ENCODE results near the gene HIVEP3. TPM values are rescaled to one million over a fixed set of nuclear protein-coding genes. Genes with fewer than 3 reads are reported as not detected.

Gene HIVEP3
- total RNA-seq, 1 donor from 2014 or later = 0.37 TPM

DNA sequence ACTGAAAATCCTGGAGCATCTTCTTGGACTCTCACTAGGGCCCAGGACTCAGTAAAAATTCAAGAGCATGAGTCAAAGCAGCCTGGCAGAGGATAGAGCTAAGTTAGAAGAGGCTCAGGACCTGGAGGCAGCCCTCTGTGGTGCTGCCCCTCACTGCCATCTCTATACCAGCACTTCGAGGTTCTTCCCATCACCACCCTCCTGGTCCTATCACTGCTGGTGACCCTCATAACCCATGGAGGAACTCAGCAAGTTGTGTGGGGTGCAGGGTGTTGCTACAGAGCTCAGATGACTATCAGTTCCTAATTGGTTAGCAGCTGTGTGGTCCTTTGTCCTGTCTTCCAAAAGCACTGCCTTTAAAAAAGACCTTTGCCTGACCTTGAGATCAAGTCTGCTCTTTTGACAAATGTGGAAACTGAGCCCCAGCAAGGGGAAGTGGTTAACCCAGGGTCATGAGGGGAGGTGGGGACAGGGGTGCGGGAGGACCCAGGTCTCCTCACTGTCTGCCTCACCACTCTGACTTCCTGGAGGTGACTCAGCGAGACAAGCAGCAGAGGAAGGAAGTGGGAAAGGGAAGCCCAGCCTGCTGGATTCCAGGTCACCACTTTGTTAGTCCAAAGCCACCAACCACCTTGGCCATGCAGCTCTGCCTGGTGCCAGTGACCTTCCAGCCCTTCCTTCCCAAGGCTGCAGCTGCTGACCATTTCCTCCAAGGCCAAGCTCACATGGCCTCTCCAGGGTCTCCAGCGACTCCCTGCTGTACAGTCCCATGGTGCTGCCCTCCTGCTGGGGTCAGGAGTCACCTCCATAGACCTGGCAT is 234.8 kb downstream of the HIVEP3 start:
- H3K9me3 Mint-ChIP-seq = no peaks in the 10 kb centered on the region

DNA sequence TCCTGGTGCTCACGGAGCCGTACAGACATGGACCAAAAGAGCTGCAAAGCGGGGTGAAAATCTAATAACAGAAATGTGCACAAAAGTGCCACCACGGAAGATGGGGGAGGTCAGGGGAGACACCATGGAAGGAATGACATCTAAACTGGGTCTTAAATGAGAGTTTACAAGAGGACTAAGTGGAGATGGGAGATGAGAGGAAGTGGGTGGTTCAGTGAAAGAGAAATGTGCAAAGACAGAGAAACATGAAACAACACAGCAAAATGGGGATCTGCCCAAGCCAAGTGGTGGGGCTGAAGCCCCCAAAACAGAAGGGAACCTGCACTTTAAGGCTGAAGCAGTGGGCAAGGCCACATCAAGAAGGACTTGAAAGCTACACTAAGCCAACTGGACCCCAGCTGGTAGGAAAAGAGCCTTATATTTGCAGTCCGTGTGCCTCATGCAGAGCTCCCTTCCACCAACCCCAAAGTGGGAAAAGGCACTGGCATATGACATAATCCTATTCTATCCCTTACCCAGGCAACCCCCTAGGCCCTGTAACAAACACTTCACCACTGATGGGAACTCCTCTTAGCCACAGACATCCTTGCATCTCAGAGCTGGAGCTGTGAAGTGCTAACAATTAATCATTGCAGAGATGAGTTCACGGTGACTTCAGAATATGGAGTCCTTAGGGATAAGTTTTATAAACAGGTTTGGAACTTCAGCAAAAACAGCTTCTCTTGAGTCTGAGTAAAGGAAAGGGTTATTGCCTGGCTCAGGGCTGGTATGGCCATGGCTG is 235.7 kb downstream of the HIVEP3 start:
- Histone ChIP-seq H3K4me2 (no peak overlapping the region), H3K36me3 (no peaks in the 10 kb centered on the region), H3K9ac (no peak overlapping the region), H3K27ac (no peak overlapping the region), H4K20me1 (ENCODE audit: low read depth) (no peaks in the 10 kb centered on the region), H3K79me2 (ENCODE audit: low read depth) (no peaks in the 10 kb centered on the region), H3F3A (ENCODE audit: low read depth) (no peaks in the 10 kb centered on the region), H3K4me3 (no peak overlapping the region), H3K27me3 (no peaks in the 10 kb centered on the region), H3K9me3 (ENCODE audit: low read depth) (no peaks in the 10 kb centered on the region), H3K4me1 (no peaks in the 10 kb centered on the region), H2AFZ (replicated peaks) (no peak overlapping the region)
- H3K36me3 Mint-ChIP-seq = no peaks in the 10 kb centered on the region
- peaks cover 4% of the 10 kb centered on the region for H3K4me1 Mint-ChIP-seq
- DNase-seq (ENCODE audit: low spot score) = no peak
- no peak overlapping the region for H3K27ac Mint-ChIP-seq
- TF ChIP-seq, protein P1, sequence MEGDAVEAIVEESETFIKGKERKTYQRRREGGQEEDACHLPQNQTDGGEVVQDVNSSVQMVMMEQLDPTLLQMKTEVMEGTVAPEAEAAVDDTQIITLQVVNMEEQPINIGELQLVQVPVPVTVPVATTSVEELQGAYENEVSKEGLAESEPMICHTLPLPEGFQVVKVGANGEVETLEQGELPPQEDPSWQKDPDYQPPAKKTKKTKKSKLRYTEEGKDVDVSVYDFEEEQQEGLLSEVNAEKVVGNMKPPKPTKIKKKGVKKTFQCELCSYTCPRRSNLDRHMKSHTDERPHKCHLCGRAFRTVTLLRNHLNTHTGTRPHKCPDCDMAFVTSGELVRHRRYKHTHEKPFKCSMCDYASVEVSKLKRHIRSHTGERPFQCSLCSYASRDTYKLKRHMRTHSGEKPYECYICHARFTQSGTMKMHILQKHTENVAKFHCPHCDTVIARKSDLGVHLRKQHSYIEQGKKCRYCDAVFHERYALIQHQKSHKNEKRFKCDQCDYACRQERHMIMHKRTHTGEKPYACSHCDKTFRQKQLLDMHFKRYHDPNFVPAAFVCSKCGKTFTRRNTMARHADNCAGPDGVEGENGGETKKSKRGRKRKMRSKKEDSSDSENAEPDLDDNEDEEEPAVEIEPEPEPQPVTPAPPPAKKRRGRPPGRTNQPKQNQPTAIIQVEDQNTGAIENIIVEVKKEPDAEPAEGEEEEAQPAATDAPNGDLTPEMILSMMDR (IDR thresholded peaks at IDR 0.05) = no peak
- TF ChIP-seq EZH2phosphoT487 (IDR thresholded peaks at IDR 0.05) (no peak), EZH2 (IDR thresholded peaks at IDR 0.05) (no peak)
- H3K27me3 Mint-ChIP-seq (ENCODE audit: insufficient read depth, low read depth) = peaks cover 6% of the 10 kb centered on the region
- no peak overlapping the region for H3K4me3 Mint-ChIP-seq
- H3K9me3 Mint-ChIP-seq = no peaks in the 10 kb centered on the region

More for the DNA sequence above, 234.8 kb downstream of the HIVEP3 start:
- Histone ChIP-seq H3K27ac (no peak overlapping the region), H3K9me3 (ENCODE audit: low read depth) (no peaks in the 10 kb centered on the region), H3K36me3 (no peaks in the 10 kb centered on the region), H3K4me3 (no peak overlapping the region), H3K4me2 (no peak overlapping the region), H4K20me1 (ENCODE audit: low read depth) (no peaks in the 10 kb centered on the region), H3K27me3 (no peaks in the 10 kb centered on the region), H3K4me1 (no peaks in the 10 kb centered on the region), H3K9ac (no peak overlapping the region), H3F3A (ENCODE audit: low read depth) (no peaks in the 10 kb centered on the region), H2AFZ (replicated peaks) (no peak overlapping the region), H3K79me2 (ENCODE audit: low read depth) (no peaks in the 10 kb centered on the region)
- Mint-ChIP-seq H3K27me3 (ENCODE audit: insufficient read depth, low read depth) (peaks cover 3% of the 10 kb centered on the region), H3K27ac (no peak overlapping the region), H3K36me3 (no peaks in the 10 kb centered on the region), H3K4me1 (peaks cover 1% of the 10 kb centered on the region), H3K4me3 (no peak overlapping the region)
- no peak for TF ChIP-seq EZH2phosphoT487 (IDR thresholded peaks at IDR 0.05)
- TF ChIP-seq, protein P1 (IDR thresholded peaks at IDR 0.05) = no peak
- TF ChIP-seq EZH2 (IDR thresholded peaks at IDR 0.05) = no peak
- DNase-seq (ENCODE audit: low spot score) = no peak

DNA sequence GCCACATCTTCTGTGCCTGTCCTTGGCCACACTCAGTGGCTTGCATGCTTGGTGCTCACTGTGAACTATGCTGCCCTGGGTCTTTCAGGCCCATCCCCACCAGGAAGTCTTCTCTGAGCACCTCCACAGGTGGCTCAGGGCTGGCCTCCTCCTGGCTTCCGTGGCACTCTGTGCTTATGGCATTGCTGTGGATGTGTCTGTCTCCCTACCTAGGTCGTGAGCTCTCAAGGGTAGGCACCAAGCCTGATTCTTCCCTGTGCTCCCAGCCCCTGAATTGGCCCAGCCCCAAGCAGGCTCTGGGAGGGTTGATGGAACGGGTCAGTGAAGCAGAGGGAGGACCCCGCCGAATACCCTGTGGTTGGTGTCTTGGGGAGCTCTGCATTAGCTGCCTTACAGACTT is 236.6 kb downstream of the HIVEP3 start:
- H3K27ac ChIP-seq = no peak overlapping the region
- no peaks in the 10 kb centered on the region for H3K9me3 ChIP-seq (ENCODE audit: low read depth)
- H3K4me3 ChIP-seq = no peak overlapping the region
- H3K79me2 ChIP-seq (ENCODE audit: low read depth) = no peaks in the 10 kb centered on the region
- H3K36me3 ChIP-seq = no peaks in the 10 kb centered on the region
- no peak overlapping the region for H2AFZ ChIP-seq (replicated peaks)
- H3F3A ChIP-seq (ENCODE audit: low read depth) = no peaks in the 10 kb centered on the region
- Mint-ChIP-seq H3K4me1 (peaks cover 4% of the 10 kb centered on the region), H3K4me3 (no peak overlapping the region), H3K9me3 (no peaks in the 10 kb centered on the region), H3K36me3 (no peaks in the 10 kb centered on the region), H3K27ac (no peak overlapping the region), H3K27me3 (ENCODE audit: insufficient read depth, low read depth) (peaks cover 6% of the 10 kb centered on the region)
- no peaks in the 10 kb centered on the region for H3K27me3 ChIP-seq
- H3K4me1 ChIP-seq = no peaks in the 10 kb centered on the region
- TF ChIP-seq EZH2 (IDR thresholded peaks at IDR 0.05) (no peak), EZH2phosphoT487 (IDR thresholded peaks at IDR 0.05) (no peak)
- TF ChIP-seq, protein P1 (IDR thresholded peaks at IDR 0.05) = no peak
- H3K4me2 ChIP-seq = no peak overlapping the region
- no peaks in the 10 kb centered on the region for H4K20me1 ChIP-seq (ENCODE audit: low read depth)
- no peak overlapping the region for H3K9ac ChIP-seq
- DNase-seq (ENCODE audit: low spot score) = no peak
